ENCODE results near the gene DNPH1.

The DNPH1 gene, protein sequence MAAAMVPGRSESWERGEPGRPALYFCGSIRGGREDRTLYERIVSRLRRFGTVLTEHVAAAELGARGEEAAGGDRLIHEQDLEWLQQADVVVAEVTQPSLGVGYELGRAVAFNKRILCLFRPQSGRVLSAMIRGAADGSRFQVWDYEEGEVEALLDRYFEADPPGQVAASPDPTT

GRCh38 chr6:43228951-43229802 lies at the start of gene DNPH1:
TSS of gene DNPH1 (minus strand) at chr6:43229481. CDS start at chr6:43229456, 25 bp downstream.
- DNase-seq, result no peak

- no peak for DNase-seq
These were observed 49.3 kb upstream of the DNPH1 start for GRCh38 chr6:43278524-43279078.

GRCh38 chr6:43277643-43278523 lies 48.6 kb upstream of the DNPH1 start:
- DNase-seq, result no peak

- no peak for DNase-seq
These were observed 48.0 kb upstream of the DNPH1 start for GRCh38 chr6:43277306-43277642.

DNA sequence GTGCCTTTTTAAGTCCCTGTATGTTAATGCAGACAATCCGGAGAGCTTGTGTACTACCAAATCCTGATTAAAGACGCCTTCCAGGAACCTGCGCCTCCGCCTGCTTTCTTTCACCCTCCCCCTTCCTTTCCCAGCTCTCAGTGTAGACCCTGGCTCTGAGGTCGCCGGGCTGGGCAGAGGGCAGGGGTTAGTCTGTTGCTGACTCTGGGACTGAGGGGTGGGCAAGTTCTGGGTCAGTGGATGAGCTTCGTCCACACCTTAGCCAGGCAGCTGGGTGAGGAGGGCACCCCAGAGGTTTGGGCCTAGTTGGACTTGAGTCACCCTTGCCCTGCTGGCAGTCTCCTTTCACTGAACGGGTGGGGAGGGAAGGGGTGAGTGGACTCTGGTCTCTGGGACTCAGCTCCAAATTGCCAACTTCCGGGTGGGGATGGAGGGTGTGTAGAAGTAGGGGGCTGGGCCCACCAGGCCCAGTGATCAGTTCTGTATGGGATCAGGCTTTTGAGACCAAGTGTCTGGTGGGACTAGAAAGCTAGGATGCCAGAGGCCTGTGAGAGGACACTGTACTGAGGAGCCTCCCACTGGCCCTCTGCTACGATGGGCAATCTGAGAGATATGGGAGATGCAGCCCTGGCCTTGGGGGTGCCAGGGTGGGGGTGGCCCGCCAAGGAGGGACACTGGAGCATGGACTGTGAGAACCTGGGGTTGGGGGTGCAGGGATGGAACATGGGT lies 47.5 kb upstream of the DNPH1 start:
- no peak for DNase-seq

GRCh38 chr6:43275801-43276576 lies 46.7 kb upstream of the DNPH1 start:
- no peak for DNase-seq

DNA sequence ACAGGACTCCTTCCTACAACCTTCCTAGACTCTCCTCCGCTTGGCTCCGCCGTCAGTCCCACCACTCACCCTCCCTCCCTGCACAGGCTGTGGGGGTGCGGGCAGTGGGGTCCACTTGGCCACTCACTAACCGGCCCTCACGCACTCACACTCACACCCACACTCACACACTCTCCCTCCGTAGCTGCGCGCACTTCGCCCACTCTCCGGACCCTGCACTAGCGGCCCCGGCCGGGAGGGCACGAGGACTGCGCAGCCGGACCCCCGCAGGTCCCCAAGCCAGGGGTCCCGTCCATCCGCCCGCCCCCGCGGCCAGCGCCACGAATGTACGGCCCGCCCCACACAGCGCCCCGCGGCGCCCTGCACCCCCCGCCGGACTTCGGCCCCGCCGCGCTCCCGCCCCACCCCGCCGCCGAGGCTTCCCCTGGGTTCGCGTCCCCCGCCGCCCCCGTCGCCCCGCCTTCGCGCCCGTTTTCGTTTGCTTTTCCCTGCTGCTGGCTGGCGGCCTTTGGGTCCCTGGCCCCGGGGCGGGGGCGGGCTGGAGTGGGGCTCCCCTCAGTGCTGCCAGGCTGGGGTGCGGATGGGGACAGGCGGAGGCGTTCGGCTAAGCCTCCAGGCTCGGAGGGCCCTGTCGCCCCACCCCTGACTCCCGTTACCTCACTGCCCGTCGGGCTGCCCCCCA lies 45.8 kb upstream of the DNPH1 start:
- DNase-seq, result no peak

GRCh38 chr6:43274127-43274915 lies 45.0 kb upstream of the DNPH1 start:
- no peak for DNase-seq

DNA sequence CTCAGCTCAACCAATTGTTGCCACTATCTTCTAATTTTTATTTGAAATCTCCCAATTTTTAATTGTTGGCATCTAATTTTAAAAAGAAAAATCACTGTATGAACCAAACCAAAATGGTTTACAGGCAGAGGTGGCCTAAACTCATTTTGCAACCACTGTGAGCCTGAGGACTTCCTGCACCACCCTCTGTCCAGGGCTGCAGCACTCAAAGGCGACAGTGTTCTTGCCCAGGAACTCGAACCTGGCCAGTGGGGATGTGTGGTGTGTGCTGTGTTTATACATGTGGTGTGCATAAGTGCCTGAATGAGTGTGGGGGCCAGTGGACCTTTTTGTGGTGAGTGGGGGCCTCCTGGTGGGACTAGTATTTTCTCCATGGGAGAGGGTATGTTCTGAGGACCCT lies 44.4 kb upstream of the DNPH1 start:
- no peak for DNase-seq

DNA sequence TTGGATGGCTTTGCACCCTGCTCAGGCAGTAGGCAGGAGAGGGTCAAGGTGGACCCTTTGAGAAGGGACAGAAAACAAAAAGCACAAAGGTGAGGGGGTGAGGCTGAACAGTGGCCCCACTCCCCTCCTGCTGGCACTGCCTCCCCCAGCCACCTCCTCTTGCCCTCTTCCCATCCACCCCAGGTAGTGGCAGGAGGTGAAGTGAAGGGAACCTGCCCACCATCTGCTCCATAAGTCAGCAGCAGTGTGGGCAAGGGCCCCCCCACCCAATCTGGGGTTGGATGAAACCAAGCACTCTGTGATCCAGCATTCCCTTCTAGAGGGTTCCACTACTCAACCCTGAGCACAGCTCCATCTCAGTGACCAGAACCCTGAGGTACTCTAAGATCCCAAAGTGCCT lies 42.7 kb upstream of the DNPH1 start:
- no peak for DNase-seq

GRCh38 chr6:43271103-43271815 lies 42.0 kb upstream of the DNPH1 start:
- no peak for DNase-seq

DNA sequence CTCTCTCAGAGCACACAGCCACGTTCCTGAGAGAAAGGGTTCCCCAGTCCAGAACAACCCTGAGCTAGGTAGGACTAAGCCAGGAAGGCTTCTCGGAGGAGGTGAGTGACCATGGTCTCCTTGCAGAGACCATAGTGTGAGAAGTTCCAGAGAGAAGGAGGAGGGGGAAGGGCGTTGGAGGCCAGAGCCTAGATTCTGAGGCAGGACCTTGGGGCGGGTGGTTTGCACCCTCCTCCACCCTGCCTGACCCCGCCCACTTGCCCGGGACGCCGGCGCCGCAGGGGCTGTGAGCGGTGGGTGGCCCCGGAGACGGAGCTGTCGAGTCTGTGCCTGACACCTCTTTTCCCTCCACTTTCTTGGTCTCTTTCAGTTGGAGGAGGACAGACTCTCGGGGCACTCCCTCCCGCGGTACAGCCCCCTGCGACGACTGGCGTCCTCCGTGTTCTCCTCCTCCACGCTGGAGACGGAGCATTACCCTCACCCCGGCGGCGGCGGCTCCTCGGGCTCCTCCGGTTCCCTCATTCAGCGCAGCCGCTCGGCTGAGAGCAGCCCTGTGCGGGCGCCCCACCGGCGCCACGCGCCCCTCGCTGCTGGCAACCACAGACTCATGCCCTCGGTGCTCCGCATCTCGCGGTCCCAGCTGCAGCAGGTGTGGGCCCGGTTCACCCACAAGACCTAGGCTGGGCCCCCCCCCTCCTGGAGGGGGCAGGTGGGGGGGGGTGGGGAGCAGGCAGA lies 40.2 kb upstream of the DNPH1 start:
- no peak for DNase-seq

GRCh38 chr6:43268782-43269272 lies 39.5 kb upstream of the DNPH1 start:
- no peak for DNase-seq

GRCh38 chr6:43268355-43268700 lies 39.0 kb upstream of the DNPH1 start:
- DNase-seq, result no peak

DNA sequence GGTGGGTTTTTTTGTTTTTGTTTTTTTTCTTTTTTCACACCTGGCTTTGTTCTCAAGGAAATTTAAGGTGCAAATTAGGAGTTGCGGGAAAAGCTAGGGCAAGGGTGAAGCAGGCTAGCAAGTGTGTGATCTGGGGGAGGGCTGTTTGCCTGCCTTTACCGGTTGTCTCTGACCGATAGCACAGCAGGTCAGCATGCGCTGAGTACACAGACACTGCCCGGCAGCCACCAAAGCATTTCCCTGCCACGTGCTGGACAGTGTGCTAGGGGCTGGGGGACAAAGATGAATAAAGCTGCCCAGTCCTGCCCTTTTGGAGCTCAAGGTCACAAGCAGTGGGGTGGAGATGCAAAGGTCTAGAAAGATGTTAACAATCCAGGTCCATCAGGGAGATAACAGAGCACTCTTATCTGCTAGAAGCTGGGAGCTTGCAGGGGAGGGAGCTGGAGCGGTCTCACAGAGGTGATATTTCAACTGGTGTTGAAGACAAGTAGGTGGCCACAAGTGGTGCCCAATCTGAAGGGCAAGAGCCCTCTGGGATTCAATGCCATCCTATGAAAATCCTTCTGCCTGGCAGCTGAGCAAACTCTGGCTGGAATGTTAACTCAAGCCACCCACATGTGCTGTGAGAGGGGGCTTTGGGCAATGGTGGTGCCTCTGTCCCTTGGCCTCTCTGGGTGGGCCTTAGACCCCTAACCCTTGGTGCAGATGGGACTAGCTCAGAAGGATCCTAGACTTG lies 38.5 kb upstream of the DNPH1 start:
- DNase-seq, result no peak

DNA sequence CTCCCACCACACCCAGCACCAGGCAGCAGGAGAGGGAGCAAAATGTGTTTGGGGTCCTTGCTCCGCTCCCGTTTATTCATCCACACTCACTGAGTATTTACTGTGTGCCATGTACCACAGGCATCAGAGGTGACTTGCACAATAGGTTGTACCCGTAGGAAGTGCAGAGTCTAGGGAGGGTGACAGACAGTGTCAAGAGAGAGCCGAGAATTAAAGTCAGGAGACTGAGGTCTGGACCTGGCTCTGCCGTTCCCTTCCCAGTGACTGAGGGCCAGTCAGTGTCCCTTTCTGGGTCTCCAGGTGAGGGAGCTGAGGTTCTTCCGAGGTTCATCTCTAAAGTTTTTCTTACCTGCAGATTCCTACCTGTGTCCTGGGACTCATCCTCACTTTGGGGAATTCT lies 36.3 kb upstream of the DNPH1 start:
- DNase-seq, result no peak

- no peak for DNase-seq
These were observed 35.4 kb upstream of the DNPH1 start for GRCh38 chr6:43264599-43265145.

Data from NCI-H1436 treated with DMSO at 0.1 percent for 48 hours (cell line).